Retina (tissue), 1 donor: ENCODE measurements around the gene MKNK2.
"Not testable (repeated sequence)": the region's sequence is repeated elsewhere in the genome, so short reads cannot be mapped to it uniquely, and the experiment has no call there.

ENCODE experiments used
- DNase-seq: peaks from one replicate; pipeline ENCODE4 v3.0.0-alpha.2; 2016

Gene MKNK2

DNA sequence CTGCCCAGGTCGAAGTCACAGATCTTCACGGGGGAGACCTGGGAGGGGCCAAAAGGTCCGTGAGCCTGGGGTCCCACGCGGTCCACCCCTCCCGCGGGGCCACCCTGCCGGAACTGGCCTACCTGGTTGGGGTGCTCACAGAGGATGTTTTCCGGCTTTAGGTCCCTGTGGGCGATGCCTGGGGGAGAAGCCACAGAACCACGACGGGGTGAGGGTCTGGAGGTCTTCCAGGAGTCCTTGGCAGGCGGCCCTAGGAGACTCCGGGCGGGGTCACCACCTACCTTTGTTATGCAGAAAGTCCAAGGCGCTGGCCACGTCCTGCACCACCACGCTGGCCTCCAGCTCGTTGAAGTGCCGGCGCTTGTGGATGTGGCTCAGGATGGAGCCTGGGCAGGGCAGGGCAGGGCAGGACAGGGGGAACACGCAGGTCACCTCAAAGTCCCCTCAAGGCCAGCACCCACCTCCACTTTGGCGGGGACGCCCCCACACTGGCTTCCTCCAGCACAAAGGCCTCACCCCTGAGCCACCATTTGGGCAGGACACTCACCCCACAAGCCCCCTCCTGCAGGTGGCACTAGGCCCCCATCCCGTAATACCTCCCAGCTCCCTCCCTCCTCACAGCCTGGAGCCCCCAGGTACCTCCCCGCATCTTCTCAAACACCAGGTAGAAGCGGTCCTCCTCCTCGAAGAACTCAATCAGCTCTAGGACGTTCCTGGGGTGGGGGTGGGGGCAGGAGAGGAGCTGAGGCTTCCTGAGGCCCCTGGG, 8.4 kb downstream of the MKNK2 start:
- no peak for DNase-seq

DNA sequence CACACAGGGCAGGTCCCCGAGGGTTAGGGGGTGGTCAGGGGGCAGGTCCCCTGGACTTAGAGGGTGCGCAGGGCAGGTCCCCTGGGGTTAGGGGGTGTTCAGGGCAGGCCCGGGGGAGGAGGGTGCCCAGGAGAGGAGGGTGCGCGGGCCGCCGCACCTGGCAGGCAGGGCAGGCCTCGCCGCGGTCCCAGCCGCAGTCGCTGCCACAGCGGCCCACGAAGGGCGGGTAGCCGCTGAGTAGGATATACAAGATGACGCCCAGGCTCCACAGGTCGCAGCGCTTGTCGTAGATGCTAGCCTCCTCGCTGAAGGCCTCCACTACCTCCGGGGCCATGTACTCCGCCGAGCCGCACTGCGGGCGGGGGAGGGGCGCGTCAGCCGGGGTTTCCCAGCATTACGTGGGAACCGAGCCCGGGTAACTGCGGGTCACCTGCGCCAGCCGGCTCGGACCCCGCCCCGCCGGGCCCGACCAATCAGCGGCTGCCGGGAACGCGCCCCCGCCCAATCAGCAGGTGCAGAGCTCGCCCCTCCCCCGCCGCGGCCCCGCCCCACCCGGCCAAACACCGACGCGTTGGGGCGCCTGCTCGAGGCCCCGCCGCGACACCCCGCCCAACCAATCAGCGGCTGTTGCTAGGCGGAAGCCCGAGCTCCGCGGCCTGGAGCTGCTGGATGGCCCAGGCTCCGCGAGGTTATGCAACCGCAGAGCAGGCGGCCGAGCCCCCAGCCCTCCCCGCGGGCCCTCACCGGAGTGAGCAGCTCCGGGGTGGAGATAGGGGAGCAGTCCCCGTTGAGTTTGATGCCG, 9.2 kb downstream of the MKNK2 start:
- DNase-seq, result peak; percentile 92

DNA sequence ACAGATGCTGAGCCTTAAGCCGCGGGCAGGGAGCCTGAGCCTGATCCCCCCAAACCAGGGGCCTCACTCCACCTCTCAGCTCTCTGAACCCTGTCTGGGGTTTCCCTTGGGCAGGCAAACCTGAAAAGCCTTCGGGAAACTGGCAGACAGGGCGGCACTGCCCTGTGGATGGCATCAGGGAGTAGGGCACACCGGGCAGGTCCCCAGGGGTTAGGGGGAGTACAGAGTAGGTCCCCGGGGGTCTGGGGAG, 9.7 kb downstream of the MKNK2 start:
- DNase-seq, result no peak

DNA sequence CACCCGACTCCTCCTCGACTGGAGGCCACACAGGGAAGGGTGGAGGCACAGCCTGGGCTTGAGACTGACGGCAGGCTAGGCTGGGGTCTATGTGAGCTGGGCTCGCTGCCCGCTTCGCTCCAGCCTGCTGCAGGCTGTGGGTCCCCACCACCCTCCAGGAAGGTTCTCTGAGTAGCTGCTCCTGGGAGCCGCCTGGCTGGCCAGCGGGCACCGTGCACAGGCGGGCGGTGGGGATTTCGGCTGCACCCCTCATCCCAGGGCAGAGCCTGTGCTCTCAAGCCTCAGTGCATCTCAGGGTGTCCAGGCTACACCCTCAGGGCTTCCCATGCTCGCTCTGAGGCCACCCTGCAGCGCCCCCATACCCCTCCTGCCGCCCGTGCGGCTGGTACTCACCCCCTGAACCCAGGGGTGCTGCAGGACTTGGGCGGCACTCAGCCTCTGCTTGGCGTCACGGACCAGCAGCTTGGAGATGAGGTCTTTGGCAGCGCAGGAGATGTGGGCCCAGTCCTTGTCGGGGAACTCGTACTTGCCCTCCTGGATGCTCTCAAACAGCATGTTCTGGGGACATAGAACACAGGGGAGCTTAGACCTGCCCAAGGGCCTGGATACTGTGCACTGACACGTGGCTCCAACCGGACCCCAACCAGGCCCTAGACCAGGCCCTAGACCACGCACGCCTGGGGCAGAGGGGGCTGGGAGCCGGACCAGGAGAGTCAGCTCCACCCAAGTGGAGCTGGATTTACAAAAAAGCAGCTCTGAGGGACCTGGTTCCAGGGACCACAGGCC, 10.2 kb downstream of the MKNK2 start:
- DNase-seq, result no peak

DNA sequence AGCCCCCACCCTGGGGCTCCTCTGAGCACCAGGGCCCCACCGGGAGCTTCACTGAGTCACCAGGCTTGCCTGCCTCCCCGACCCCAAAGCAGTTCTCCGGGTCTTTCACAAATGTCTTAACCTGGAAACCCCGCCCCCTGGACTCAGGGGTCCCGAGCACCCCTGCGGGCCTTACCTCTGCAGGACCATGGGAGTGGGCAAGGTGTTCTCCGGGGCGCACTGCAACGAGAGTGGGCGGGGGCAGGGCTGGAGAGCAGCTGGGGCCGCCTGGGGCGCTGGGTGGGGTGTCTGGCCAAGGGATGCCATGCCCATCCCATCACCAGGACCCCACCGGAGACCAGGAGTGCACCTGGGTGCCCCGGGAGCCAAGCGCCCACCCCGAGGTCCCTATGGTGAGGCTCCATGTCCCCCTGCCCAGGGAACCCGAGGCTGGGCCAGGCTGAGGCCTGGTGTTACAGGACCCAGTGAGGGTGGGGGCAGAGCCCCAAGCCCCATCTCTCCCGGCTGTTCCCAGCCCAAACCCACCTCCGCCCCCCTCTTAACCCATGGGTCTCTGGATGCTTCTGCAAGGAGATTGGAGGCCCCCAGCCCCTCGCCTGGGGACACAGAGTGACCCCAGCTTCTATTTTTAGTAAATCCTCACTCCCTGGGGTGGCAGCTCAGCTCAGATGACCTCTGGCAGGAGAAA, 10.9 kb downstream of the MKNK2 start:
- no peak for DNase-seq

DNA sequence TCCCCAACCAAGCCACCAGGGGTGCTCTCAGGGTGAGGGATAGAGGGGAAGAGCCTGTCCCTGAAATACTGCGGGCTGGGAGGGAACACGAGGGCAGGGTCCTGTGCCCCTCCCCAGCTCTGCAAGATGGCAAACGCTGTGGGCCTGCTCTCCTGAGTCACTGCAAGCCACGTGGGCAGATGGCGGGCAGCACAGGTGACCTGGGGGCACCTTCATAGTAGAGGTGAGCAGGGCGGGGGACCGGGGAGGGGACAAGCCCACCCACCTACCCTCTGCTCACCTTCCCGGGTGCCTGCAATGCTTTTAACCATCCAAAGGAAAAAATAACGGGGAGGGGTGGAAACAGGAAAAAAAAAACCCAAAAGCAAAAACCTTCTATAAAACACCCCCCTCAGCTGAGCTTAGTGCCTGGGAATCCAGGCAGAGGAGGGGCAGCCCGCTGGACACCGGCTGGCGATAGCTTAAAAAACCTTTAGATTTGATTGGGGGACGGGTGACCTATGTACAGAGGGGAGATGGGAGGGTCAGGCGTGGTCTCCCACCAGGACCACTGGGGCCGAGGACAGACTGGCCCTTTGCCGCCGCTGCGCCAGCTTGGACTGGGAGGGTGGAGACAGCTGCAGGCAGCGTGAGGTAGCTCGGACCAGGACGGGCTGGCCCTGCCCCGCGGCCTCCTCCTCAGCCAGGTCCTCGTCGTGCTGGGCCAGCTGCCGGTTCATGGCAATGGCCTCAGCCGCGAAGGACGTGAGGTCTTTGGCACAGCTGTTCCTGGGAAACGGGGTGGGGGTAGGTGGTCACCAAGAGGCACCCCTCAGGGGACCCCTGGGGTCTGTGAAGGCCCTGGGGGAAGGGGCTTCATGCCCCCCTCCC, 11.7 kb downstream of the MKNK2 start:
- no peak for DNase-seq

DNA sequence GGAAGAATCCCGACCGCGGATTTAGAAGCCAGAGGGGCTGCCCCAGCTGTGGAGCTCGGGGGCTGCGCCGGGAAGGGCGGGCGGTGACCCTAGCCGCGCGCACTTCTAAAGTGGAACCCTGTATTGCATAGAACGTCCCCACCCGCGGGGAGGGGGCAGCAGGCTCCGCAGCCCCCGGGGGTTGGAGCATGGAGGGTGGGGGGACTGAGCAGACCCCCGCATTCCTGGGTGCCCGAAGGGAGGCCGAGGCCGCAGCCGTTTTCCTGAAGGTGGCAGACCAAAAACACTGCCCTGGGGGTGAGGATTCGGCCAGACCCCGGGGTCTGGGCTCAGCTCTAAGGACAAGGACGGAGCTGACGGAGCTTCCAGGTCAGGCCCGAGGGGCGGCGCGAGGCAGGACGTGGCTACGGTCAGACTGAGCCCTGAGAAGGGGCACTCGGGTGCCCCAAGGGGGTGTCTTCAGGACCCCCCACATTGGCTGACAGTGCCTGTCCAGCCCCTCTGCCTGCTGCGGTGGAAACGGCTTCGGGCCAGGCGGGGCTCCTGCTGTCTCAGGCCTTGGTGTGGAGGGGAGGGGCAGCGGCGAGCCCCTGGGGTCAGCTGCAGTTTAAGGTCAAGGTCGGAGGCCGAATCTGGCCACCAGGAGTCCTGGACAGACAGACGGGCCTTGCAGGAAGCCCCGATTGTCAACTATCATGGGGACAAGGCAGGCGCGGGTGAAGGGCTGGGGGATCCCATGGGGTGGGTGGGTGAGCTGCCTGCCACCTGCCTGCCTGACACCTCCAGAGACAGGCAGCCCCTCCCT, 12.6 kb downstream of the MKNK2 start:
- DNase-seq, result no peak

DNA sequence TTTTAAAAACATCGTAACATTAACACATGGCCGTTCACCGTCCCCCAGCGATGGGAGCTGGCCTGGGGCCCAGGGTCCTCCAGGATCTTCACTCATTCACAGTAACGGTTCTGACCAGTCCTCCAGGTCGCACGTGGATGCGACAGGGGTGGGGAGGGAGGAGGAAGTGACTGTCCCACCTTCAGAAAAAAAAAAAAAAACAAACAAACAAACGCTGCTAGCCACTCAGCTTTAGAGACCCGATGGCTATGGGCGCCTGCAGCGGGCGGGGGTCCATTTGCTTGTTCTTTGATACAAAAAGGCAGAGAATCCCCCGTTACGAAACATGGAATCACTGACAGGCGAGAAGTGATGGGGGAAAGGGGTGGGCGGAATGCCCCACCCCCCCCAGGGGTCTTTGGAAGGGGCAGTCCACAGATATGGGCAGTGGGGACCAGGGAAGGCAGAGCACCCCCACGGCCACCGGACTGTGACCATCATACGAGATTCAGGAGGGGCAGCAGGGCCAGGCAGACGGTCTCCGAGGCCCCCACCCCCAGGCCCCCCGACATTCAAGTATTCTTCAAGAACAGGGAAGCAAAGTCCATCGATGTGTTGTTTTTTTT, 13.3 kb downstream of the MKNK2 start:
- no peak for DNase-seq

DNA sequence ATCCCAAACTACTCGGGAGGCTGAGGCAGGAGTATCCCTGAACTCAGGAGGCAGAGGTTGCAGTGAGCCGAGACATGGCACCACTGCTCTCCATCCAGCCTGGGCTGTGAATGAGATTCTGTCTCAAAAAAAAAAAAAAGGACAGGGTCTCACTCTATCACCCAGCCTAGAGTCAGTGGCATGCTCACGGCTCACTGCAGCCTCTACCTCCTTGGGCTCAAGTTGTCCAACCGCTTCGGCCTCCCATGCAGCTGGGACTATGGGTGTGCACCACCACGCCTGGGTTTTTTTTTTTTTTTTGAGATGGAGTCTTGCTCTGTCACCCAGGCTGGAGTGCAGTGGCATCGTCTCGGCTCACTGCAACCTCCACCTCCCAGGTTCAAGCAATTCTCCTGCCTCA, 14.6 kb downstream of the MKNK2 start:
- no peak for DNase-seq

DNA sequence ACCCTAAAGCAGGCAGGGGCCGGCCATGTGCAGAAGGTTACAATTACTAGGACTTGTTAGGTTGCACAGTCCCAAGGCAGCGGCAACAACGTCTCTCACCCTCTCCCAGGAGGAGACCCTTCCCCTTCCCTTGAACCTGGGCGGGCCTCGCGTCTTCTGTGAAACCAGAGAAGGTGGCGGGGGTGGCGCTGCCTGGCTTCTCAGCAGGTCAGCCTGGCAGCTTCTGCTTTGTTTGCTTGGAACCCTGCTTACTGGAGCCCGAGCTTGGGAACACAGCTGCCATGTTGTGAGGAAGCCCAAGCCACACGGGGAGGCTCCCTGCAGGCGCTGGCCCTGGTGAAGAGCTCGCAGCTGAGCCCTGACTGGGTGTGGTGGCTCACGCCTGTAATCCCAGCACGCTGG, 15.5 kb downstream of the MKNK2 start:
- DNase-seq, result no peak

DNA sequence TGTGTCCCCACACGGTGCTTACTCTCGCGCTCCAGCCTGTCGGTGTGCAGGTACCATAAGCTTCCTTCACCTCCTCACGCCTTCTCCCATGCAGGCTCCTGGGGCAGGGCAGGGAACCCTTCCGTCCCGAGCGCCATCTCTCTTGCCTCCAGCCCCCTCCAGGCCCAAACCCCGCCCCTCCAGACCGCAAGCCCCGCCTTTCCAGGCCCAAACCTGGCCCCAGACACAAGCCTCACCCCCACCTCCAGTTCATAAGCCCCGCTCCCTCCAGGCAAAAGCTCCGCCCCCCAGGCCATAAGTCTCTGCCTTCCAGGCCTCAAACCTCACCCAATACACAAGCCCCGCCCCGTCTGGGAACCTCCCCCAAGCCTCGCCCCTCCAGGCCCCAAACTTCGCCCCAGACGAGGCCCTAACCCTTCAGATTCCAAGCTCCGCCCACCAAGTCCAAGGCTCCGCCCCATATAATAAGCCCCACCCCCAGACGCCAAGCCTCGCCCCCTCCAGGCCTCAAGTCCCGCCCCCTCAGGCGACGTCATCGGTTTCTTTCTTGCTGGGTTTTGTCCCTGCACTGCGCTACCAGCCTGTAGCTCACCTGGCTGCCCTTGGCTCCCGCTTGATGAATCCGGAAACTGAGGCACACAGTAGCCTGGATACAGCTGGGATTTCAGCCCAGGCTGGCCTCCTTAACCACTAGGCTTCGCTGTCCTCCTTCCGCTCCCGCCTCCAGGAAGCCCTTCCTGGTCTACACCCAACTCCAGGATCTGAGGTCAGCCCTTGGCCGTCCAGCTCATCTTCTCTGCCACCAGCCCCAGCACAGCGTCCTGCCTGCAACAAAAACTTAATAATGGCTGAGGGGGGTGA, 16.1 kb downstream of the MKNK2 start:
- DNase-seq, result no peak

DNA sequence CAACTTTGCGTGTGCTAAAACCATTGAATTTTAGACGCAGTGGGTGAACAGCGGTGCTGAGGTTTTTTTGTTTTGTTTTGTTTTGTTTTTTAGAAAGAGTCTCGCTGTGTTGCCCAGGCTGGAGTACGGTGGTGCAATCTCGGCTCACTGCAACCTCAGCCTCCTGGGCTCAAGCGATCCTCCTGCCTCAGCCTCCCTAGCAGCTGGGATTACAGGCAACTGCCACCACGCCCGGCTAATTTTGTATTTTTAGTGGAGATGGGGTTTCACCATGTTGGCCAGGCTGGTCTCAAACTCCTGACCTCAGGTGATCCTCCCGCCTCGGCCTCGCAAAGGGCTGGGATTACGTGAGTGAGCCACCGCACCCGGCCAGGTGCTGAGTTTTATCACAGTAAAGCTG, 16.8 kb downstream of the MKNK2 start:
- DNase-seq, result not testable (repeated sequence)

DNA sequence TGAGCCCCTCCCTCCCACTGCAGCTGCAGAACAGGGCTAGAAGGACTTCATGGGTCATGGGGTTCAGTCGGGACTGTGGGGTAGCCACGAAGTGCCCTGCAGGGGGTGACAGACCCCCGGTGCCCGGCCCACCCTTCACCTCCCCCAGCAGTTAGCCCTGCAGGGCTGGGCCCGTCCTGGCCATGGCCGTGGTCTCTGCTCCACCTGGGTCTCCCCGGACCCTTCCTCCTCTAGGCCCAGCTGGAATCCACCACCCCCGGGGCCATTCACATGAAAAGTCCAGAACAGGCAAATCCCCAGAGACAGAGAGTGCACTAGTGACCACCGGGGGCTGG, 17.3 kb downstream of the MKNK2 start:
- DNase-seq, result no peak

DNA sequence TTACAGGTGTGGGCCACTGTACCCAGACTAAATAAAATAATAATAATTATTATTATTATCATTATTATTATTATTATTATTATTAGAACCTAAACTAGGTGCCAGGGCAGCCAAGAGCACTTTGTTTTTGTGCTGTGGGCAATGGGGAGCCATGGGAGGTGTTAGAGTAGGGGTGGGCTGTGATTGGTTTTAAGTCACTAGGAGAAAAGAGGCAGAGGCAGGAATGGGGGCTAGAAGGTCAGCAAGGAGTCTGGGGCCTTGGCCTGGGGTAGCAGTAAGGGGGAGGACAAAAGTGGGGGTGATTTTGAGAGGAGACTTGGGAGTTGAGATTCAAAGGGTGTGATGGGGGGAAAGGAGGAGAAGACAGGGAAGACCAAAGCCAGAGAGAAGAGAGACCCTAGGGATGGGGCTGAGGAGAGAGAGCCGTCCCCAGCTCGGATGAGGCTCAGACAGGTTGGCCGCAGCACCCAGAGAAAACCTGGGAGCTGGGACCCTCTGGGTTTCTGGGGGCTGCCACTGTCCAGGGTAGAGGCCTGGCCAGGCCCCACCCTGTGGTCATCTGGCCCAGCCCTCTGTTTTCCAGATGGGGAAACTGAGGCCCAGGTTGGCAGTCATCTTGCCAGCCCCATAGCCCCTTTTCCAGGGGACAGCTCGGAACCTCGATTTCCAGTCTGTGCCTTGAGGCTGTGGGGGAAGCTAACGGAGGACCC, 17.8 kb downstream of the MKNK2 start:
- no peak for DNase-seq

DNA sequence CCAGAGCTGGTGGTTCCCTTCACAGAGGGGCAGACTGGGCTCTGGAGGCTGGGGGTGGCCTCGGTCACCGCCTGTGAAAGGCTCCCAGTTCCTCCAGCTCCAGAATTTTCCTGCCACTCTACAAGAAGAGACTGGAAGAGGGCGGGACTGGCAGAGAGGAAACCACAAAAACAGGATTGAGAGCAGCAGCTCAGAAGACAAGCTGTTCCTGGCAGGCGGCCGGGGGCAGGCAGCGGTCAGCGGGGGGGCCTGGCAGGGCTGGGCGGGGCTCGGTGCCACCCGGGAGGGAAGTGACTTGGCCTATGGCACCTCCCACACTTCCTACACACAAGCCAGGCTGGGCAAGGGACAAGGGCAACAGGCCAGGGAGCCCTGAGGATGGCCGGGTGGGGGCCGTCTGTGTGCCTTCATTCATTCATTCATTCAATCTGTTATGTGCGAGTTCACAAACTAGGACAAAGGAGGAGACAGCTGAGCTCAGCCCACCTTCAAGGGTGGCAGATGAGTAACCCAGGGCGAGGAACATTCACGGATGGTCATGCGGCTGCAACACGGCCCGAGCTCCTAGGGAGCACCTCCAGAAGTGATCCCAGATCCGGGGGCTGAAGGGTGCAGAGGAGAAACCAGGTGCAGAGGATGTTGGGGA, 18.6 kb downstream of the MKNK2 start:
- DNase-seq, result no peak

DNA sequence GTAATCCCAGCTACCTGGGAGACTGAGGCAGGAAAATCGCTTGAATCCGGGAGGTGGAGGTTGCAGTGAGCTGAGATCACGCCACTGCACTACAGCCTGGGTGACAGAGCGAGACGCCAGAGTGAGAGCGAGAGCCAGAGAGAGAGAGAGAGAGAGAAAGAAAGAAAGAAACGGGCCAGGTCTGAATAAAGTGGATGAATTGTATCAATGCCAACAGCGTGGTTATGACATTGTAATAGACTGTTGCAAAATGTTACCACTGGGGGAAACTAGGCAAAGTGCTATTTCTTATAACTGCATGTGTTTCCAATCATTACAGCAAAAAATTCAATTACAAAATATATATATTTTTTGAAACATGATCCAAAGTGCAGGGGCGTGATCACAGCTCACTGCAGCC, 23.7 kb downstream of the MKNK2 start:
- DNase-seq, result no peak

DNA sequence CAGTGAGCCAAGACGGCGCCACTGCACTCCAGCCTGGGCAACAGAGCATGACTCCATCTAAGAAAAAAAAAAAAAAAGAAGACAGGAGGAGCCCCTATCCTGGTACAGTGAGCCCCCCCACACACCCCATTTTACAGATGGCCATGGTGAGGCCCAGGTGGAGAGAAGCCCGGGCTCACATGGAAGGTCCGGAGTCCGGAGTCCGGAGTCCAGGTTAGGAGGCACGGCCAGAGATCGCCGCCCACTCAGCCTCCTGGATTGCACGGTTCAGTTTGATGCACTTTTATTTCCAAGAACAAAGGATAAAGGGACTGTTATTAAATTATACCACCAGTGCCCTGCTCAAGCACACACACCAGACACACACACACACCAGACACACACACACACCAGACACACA, 24.3 kb downstream of the MKNK2 start:
- no peak for DNase-seq

DNA sequence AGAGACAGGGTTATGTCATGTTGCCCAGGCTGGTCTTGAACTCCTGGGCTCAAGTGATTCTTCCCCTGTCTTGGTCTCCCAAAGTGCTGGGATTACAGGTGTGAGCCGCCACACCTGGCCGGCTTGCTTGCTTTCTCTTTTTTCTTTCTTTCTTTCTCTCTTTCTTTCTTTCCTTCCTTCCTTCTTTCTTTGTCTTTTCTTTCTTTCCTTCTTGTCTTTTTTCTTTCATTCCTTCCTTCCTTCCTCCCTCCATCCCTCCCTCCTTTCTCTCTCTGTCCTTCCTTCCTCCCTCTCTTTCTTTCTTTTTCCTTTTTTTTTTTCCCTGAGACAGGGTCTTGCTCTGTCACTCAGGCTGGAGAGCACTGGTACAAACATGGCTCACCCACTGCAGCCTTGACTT, 28.8 kb downstream of the MKNK2 start:
- no peak for DNase-seq
